Esophagus (tissue), 2 donors: Measurements from ENCODE around the gene SLIT1. TPM values are rescaled to one million over a fixed set of nuclear protein-coding genes. Genes with fewer than 3 reads are reported as not detected.

Experiments used
- H3K27ac ChIP-seq, 2 donors: one replicate each; pipeline ENCODE4 v1.5.1; 2013; ENCODE audit warnings: low read depth in 2 of 2, mild to moderate bottlenecking in 2 of 2, inconsistent platforms in 1 of 2, low read length in 1 of 2, moderate library complexity in 1 of 2
- H3K27me3 ChIP-seq, 2 donors: one replicate each; pipeline ENCODE4 v1.6.1; 2013; ENCODE audit warnings: low read length in 2 of 2, control low read depth in 1 of 2, mild to moderate bottlenecking in 1 of 2; ENCODE audit not compliant: insufficient read depth in 2 of 2, control insufficient read depth in 1 of 2
- H3K36me3 ChIP-seq, 2 donors: one replicate each; pipeline ENCODE4 v1.6.1; 2013; ENCODE audit warnings: low read length in 1 of 2; ENCODE audit not compliant: control insufficient read depth in 2 of 2, insufficient read depth in 2 of 2
- H3K4me1 ChIP-seq, 2 donors: one replicate each; pipeline ENCODE4 v1.6.1; 2013; ENCODE audit warnings: low read length in 1 of 2; ENCODE audit not compliant: control insufficient read depth in 2 of 2, insufficient read depth in 2 of 2
- H3K4me3 ChIP-seq, 2 donors: one replicate each; pipeline ENCODE4 v1.5.1; 2013; ENCODE audit warnings: low read length in 2 of 2, mild to moderate bottlenecking in 2 of 2, low read depth in 1 of 2, moderate library complexity in 1 of 2
- H3K9me3 ChIP-seq, 2 donors: one replicate each; pipeline ENCODE4 v1.6.1; 2013; ENCODE audit warnings: mild to moderate bottlenecking in 2 of 2, low read depth in 1 of 2, low read length in 1 of 2, moderate library complexity in 1 of 2; ENCODE audit not compliant: control insufficient read depth in 2 of 2, insufficient read depth in 1 of 2
- WGBS, 2 donors: extraction: QIAGEN DNeasy Blood & Tissue Kit; methylation state at CpG; one replicate each; pipeline ENCODE4 v1.1.7; 2013; 5-methylcytosine and 5-hydroxymethylcytosine counted together
- polyA plus RNA-seq, 2 donors: library from polyadenylated mRNA; stranded (reverse); fragments of 200-250 nt; gene quantifications; one replicate each; pipeline ENCODE4 v1.2.3, GENCODE V29; 2013
- donor health status: healthy with polysubstance abuse.
- donor health status: Bipolar disorder and iron deficiency.

Gene SLIT1
- polyA plus RNA-seq, 2 donors, result 0.02 TPM

- no peak overlapping the region for H3K4me3 ChIP-seq
These were observed 154.9 kb downstream of the SLIT1 start for GRCh38 chr10:97030894-97031293.

GRCh38 chr10:97029271-97029670, 156.5 kb downstream of the SLIT1 start:
- Histone ChIP-seq H3K36me3 (no peaks in the 10 kb centered on the region), H3K27ac (no peak overlapping the region), H3K9me3 (no peaks in the 10 kb centered on the region), H3K27me3 (no peaks in the 10 kb centered on the region), H3K4me3 (no peak overlapping the region), H3K4me1 (no peaks in the 10 kb centered on the region)
- 64 to 77% methylated on average over 3 of the region's 3 CpGs for WGBS, 2 donors

More at GRCh38 chr10:97030894-97031293, 154.9 kb downstream of the SLIT1 start:
- Histone ChIP-seq H3K9me3 (no peaks in the 10 kb centered on the region), H3K4me1 (no peaks in the 10 kb centered on the region), H3K27ac (no peak overlapping the region), H3K36me3 (no peaks in the 10 kb centered on the region), H3K27me3 (no peaks in the 10 kb centered on the region)
- 69 to 70% methylated on average over 6 of the region's 6 CpGs for WGBS, 2 donors

GRCh38 chr10:97028832-97029178, 157.0 kb downstream of the SLIT1 start:
- Histone ChIP-seq H3K4me3 (no peak overlapping the region), H3K4me1 (peaks cover 0 to under 1% of the 10 kb centered on the region in 2 donors), H3K9me3 (no peaks in the 10 kb centered on the region), H3K27me3 (no peaks in the 10 kb centered on the region), H3K36me3 (no peaks in the 10 kb centered on the region), H3K27ac (no peak overlapping the region)
- 87 to 92% methylated on average over 3 of the region's 3 CpGs for WGBS, 2 donors

GRCh38 chr10:97028126-97028831, 157.5 kb downstream of the SLIT1 start:
- H3K4me3 ChIP-seq, result no peak overlapping the region
- no peaks in the 10 kb centered on the region for H3K27me3 ChIP-seq
- H3K4me1 ChIP-seq, result peaks cover 0 to 2% of the 10 kb centered on the region in 2 donors
- H3K9me3 ChIP-seq, result no peaks in the 10 kb centered on the region
- H3K27ac ChIP-seq, result no peak overlapping the region
- WGBS, 2 donors, result 88 to 92% methylated on average over 2 of the region's 2 CpGs
- H3K36me3 ChIP-seq, result no peaks in the 10 kb centered on the region

- WGBS, 2 donors, result 75 to 77% methylated on average over 9 of the region's 9 CpGs
- Histone ChIP-seq H3K27ac (no peak overlapping the region), H3K4me1 (peaks cover 0 to 2% of the 10 kb centered on the region in 2 donors), H3K4me3 (no peak overlapping the region), H3K9me3 (no peaks in the 10 kb centered on the region), H3K27me3 (no peaks in the 10 kb centered on the region), H3K36me3 (no peaks in the 10 kb centered on the region)
These were observed 160.0 kb downstream of the SLIT1 start for GRCh38 chr10:97025613-97026242.

- no peaks in the 10 kb centered on the region for H3K27me3 ChIP-seq
- 45 to 55% methylated on average over 13 of the region's 13 CpGs for WGBS, 2 donors
- H3K9me3 ChIP-seq, result no peaks in the 10 kb centered on the region
- H3K36me3 ChIP-seq, result no peaks in the 10 kb centered on the region
- peaks cover 0 to 2% of the 10 kb centered on the region in 2 donors for H3K4me1 ChIP-seq
- no peak overlapping the region for H3K4me3 ChIP-seq
- no peak overlapping the region for H3K27ac ChIP-seq
These were observed 161.3 kb downstream of the SLIT1 start for GRCh38 chr10:97024168-97025073.

GRCh38 chr10:97023401-97024167, 162.2 kb downstream of the SLIT1 start:
- H3K27me3 ChIP-seq, result no peaks in the 10 kb centered on the region
- H3K4me3 ChIP-seq, result no peak overlapping the region
- 75 to 77% methylated on average over 14 of the region's 14 CpGs for WGBS, 2 donors
- no peaks in the 10 kb centered on the region for H3K36me3 ChIP-seq
- H3K4me1 ChIP-seq, result peaks cover 0 to 2% of the 10 kb centered on the region in 2 donors
- H3K9me3 ChIP-seq, result no peaks in the 10 kb centered on the region
- H3K27ac ChIP-seq, result no peak overlapping the region

GRCh38 chr10:97022616-97023015, 163.1 kb downstream of the SLIT1 start:
- H3K4me1 ChIP-seq, result peaks cover 0 to 2% of the 10 kb centered on the region in 2 donors
- no peak overlapping the region for H3K27ac ChIP-seq
- WGBS, 2 donors, result 91 to 96% methylated on average over 7 of the region's 7 CpGs
- no peak overlapping the region for H3K4me3 ChIP-seq
- no peaks in the 10 kb centered on the region for H3K27me3 ChIP-seq
- no peaks in the 10 kb centered on the region for H3K9me3 ChIP-seq
- no peaks in the 10 kb centered on the region for H3K36me3 ChIP-seq
